Activated T-helper 9 cell treated with anti-CD3 and anti-CD28 coated beads, Interleukin-2, amount 50 U/mL, for 16 hours (primary cell): ENCODE data around the gene ADGRE3.
"Not testable (repeated sequence)": the region's sequence is repeated elsewhere in the genome, so short reads cannot be mapped to it uniquely, and the experiment has no call there.

Experiments
- DNase-seq: peaks from one replicate; pipeline ENCODE4 v3.0.0-alpha.2; 2020; ENCODE audit warnings: low read depth

Gene ADGRE3

GRCh38 chr19:14661372-14661924 lies 13.2 kb downstream of the ADGRE3 start:
- no peak for DNase-seq

- DNase-seq: no peak
These were observed 14.7 kb downstream of the ADGRE3 start for GRCh38 chr19:14659874-14660489.

- DNase-seq: no peak
These were observed 18.9 kb downstream of the ADGRE3 start for GRCh38 chr19:14655726-14656125.

- DNase-seq: no peak
These were observed 19.7 kb downstream of the ADGRE3 start for GRCh38 chr19:14654786-14655560.

- DNase-seq: no peak
These were observed 24.5 kb downstream of the ADGRE3 start for GRCh38 chr19:14650161-14650560.

DNA sequence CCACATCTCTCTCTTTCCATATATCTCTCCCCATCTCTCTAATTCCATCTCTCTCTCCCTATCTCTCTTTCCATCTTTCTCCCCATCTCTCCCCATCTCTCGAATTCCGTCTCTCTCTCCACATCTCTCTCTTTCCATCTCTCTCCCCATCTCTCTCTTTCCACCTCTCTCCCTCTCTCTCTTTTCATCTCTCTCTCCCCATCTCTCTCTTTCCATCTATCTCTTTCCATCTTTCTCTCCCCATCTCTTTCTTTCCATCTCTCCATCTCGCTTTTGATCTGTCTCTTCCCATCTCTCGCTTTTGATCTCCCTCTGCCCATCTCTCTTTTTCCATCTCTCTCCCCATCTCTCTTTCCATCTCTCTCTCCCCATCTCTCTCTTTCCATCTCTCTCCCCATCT lies 25.6 kb downstream of the ADGRE3 start:
- DNase-seq: no peak

GRCh38 chr19:14648506-14648905 lies 26.1 kb downstream of the ADGRE3 start:
- no peak for DNase-seq

DNA sequence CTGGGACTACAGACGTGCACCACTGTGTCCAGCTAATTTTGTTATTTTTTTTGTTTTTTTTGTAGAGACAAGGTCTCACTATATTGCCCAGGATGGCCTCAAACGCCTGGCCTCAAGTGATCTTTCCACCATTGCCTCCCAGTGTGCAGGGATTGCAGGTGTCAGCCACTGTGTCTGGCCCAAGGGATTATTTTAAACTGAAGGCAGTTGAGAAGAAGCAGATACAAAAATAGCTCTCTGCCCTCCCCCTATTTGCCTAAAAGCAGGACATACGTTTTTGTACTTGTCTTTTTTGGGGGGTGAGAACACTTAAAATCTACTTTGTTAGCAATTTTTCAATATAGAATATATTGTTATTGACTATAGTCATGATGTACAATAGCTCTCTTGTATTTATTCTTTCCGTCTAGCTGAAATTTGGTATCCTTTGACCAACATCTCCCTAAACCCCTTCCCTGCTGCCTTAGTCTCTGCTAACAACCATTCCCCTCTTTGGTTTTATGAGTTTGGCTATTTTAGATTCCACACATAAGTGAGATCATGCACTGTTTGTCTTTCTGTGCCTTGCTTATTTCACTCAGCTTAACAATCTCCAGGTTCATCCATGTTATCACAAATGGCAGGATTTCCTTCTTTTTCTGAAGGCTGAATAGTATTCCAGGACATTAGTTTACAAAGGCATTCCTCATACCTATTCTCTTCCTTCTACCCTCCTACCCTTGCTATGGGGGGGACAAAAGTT lies 34.9 kb downstream of the ADGRE3 start:
- no peak for DNase-seq

DNA sequence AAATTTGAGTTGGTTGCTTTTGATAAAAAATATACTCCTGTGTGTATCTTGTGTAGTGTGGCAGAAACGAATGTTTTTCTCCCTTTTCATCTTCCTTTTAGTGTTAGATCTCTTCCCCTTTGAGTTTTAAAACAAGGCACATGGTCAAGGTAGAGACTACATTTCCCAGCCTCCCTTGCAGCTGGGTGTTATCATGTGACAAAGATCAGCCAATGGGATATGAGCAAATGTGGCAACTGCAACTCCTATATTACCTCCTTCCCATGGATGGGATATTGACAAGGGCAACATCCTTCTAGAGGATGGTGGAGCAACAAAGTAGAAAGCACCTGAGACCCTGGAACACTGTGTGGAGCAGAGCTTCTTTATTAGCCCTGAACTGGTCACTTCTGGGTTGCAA lies 42.4 kb downstream of the ADGRE3 start:
- no peak for DNase-seq

DNA sequence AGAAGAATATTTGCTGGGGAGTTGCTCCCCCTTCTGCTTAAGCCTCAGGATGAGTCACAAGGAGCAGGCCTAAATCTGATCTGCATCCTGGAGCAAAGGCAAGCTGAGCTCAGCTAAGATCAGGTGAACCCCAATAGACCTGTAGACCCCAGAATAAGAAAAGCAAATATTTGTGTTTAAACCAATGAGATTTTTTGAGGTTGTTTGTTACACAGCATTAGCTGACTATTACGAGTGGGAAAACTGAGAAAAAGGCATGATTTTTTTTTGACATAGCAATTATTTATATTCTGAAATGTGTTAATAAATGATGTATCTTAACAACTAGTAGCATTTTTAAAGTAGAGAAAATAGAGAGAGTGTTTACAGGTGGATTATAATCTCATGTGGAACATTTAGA lies 45.1 kb downstream of the ADGRE3 start:
- no peak for DNase-seq

DNA sequence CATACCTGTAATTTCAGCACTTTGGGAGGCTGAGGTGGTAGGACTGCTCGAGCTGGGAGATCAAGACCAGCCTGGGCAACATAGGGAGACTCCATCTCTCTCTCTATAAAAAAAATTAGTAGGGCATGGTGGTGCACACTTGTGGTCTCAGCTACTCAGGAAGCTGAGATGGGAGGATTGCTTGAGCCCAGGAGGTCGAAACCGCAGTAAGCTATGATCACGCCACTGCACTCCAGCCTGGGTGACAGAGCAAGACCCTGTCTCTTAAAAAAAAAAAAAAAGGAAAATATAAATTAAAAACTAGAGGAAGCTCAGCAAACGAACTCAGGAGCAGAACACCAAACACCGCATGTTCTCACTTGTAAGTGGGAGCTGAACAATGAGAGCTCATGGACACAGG lies 50.2 kb downstream of the ADGRE3 start:
- not testable (repeated sequence) for DNase-seq

DNA sequence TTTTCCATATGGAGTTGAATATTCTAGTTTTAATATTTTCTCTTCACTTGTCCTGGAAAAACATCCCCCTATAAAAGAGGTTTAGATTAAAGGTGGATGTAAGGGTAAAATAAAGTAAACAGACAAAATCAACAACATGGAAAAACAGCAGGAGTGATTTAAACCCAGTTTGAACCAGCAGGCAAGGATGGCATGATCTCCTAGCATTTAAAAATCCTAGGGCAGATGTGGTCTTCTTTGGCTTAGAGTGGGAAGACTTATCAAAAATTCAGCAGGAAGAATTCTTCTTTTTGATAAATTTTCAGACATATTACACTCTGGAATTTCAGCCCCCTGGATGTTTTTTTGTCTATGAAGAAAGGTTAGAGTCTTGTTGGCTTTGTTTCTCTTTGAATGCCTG lies 55.2 kb downstream of the ADGRE3 start:
- DNase-seq: no peak

DNA sequence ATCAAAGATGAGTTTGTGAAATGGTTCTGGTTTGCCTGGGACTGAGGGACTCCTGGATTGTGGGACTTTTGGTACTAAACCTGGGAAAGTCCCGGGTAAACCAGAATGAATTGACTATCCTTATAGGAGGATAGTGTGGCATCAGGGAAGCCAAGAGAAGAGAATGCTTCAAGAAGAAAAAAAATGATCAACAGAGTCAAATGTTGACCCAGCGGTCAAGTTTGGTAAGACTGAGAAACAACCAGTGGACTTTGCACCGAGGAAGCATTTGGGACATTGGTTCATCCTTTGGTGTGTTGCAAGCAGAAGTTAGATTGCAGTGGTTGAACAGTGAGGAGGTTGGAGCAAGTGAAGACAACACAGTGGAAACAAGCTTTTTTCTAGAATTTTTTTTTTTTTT lies 58.2 kb downstream of the ADGRE3 start:
- no peak for DNase-seq

DNA sequence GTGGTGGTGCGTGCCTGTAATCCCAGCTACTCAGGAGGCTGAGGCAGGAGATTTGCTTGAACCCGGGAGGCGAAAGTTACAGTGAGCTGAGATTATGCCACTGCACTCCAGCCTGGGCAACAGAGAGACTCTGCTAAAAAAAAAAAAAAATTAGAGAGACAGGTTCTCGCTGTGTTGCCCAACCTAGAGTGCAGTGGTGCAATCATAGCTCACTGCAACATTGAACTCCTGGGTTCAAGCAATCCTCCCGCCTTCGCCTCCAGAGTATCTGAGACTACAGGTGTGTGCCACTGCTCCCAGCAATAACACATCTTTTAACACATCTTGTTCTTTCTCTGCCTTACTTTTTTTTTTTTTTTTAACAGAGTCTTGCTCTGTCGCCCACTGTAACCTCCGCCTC lies 59.0 kb downstream of the ADGRE3 start:
- no peak for DNase-seq

- no peak for DNase-seq
These were observed 60.6 kb downstream of the ADGRE3 start for GRCh38 chr19:14614099-14614412.

DNA sequence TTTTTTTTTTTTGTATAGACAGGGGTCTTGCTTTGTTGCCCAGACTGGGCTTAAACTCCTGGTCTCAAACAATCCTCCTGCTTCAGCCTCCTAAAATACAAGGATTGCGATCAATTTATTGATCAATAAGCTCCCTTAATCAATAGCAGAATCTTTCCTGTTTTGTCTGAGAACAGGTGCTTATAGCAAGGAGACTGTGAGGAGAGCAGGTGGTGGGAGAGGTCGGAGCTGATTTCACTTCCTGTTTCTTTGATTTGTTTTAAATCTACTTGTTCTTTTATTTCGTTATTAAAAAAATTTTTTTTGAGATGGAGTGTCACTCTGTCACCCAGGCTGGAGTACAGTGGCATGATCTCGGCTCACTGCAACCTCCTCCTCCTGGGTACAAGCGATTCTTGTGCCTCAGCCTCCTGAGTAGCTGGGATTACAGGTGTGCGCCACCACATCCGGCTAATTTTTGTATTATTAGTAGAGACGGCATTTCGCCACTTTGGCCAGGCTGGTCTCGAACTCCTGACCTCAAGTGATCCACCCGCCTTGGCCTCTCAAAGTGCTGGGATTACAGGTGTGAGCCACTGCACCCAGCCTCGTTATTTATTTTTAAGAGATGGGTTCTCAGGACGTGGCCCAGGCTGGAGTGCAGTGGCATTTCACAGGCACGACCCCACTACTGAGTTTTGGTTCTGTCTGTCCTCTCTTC lies 61.1 kb downstream of the ADGRE3 start:
- not testable (repeated sequence) for DNase-seq

GRCh38 chr19:14612657-14613056 lies 62.0 kb downstream of the ADGRE3 start:
- no peak for DNase-seq

- DNase-seq: not testable (repeated sequence)
These were observed 62.4 kb downstream of the ADGRE3 start for GRCh38 chr19:14612242-14612641.

- no peak for DNase-seq
These were observed 63.6 kb downstream of the ADGRE3 start for GRCh38 chr19:14611051-14611450.

GRCh38 chr19:14606627-14607026 lies 68.0 kb downstream of the ADGRE3 start:
- no peak for DNase-seq

GRCh38 chr19:14603990-14604387 lies 70.7 kb downstream of the ADGRE3 start:
- no peak for DNase-seq

GRCh38 chr19:14599548-14600147 lies 75.0 kb downstream of the ADGRE3 start:
- no peak for DNase-seq
